RWPE2 (cell line): Measurements from ENCODE around the gene BRIP1.

ENCODE experiments used
- ATAC-seq: fragments of 200-7000 bp; cut with Tn5 transposase; 3 replicates; pipeline ENCODE4 v1.9.1; 2021; ENCODE audit warnings: low read depth
- DNase-seq: peaks from one replicate; pipeline ENCODE4 v3.0.0-alpha.2; 2020; ENCODE audit warnings: low spot score
- H3K27ac ChIP-seq: fragments of 450-650 bp; 2 replicates; pipeline ENCODE4 v1.5.1; 2017; ENCODE audit warnings: mild to moderate bottlenecking; ENCODE audit not compliant: poor library complexity, severe bottlenecking
- H3K27me3 ChIP-seq: fragments of 250-450 bp; sonication (Bioruptor Pico); 2 replicates; pipeline ENCODE4 v1.5.1; 2021; ENCODE audit warnings: mild to moderate bottlenecking, moderate library complexity; ENCODE audit not compliant: insufficient read depth, poor library complexity, severe bottlenecking
- H3K36me3 ChIP-seq: fragments of 250-450 bp; sonication (Bioruptor Pico); 2 replicates; pipeline ENCODE4 v1.5.1; 2020; ENCODE audit warnings: low read depth, mild to moderate bottlenecking, moderate library complexity
- H3K4me1 ChIP-seq: fragments of 250-450 bp; sonication (Bioruptor Pico); 2 replicates; pipeline ENCODE4 v1.5.1; 2021; ENCODE audit warnings: mild to moderate bottlenecking, moderate library complexity; ENCODE audit not compliant: insufficient read depth, poor library complexity, severe bottlenecking
- H3K4me3 ChIP-seq: fragments of 250-450 bp; sonication (Bioruptor Pico); 2 replicates; pipeline ENCODE4 v1.5.1; 2021; ENCODE audit warnings: mild to moderate bottlenecking, moderate library complexity; ENCODE audit not compliant: severe bottlenecking
- H3K9me3 ChIP-seq: fragments of 250-450 bp; sonication (Bioruptor Pico); 2 replicates; pipeline ENCODE4 v1.5.1; 2021; ENCODE audit warnings: mild to moderate bottlenecking, moderate library complexity; ENCODE audit not compliant: severe bottlenecking
- TF ChIP-seq, protein P1 (sequence below): fragments of 450-650 bp; IDR thresholded peaks from one replicate; pipeline ENCODE4 v1.5.1; 2017; ENCODE audit warnings: mild to moderate bottlenecking, moderate library complexity; ENCODE audit not compliant: poor library complexity, severe bottlenecking

BRIP1 gene

DNA sequence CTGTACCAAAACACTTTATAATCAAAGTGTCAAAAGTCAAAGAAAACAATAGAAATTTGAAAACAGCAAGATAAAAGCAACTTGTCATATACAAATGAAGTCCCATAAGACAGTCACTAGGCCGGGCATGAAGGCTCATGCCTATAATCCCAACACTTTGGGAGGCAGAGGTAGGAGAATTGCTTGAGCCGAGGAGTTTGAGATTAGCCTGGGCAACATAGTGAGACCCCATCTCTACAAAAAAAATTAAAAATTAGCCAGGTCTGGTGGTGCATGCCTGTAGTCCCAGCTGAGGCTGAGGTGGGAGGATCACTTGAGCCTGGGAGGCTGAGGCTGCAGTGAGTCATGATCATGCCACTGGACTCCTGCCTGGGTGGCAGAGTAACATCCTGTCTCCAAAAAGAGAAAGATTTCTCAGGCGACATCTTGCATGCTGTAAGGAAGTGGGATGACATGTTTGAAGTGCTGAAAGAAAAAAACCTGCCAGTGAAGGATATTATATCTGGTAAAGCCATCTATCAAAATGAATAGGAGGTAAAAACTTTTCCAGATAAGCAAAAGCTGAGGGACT, 173.6 kb downstream of the BRIP1 start:
- no peak overlapping the region for H3K27ac ChIP-seq
- no peak overlapping the region for H3K4me3 ChIP-seq
- TF ChIP-seq, protein P1, sequence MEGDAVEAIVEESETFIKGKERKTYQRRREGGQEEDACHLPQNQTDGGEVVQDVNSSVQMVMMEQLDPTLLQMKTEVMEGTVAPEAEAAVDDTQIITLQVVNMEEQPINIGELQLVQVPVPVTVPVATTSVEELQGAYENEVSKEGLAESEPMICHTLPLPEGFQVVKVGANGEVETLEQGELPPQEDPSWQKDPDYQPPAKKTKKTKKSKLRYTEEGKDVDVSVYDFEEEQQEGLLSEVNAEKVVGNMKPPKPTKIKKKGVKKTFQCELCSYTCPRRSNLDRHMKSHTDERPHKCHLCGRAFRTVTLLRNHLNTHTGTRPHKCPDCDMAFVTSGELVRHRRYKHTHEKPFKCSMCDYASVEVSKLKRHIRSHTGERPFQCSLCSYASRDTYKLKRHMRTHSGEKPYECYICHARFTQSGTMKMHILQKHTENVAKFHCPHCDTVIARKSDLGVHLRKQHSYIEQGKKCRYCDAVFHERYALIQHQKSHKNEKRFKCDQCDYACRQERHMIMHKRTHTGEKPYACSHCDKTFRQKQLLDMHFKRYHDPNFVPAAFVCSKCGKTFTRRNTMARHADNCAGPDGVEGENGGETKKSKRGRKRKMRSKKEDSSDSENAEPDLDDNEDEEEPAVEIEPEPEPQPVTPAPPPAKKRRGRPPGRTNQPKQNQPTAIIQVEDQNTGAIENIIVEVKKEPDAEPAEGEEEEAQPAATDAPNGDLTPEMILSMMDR, result no peak
- peaks cover 75% of the 10 kb centered on the region for H3K36me3 ChIP-seq
- H3K27me3 ChIP-seq, result no peaks in the 10 kb centered on the region
- ATAC-seq, result no peak
- H3K9me3 ChIP-seq, result no peaks in the 10 kb centered on the region
- no peak for DNase-seq
- no peaks in the 10 kb centered on the region for H3K4me1 ChIP-seq

DNA sequence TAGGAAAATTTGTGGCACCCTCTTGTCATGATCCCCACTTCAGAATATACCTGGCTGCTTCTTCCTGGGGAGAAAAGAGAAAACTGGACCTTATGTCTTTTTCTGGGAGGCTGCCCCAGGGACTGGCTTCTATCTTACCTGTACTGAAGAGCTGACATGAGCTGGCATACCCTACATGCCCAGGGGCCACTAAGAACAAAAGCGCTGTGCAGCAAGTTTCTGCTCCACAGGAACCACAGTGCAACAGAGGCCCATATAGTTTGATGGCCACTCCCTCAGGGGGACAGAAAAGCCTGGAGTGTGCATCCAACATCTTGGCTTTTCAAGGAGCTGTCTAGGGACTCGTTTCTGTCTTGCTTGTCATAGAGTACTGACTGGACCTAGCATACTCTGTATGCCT, 175.6 kb downstream of the BRIP1 start:
- Histone ChIP-seq H3K36me3 (peaks cover 74% of the 10 kb centered on the region), H3K4me3 (no peak overlapping the region), H3K4me1 (no peaks in the 10 kb centered on the region), H3K27me3 (no peaks in the 10 kb centered on the region), H3K9me3 (no peaks in the 10 kb centered on the region), H3K27ac (no peak overlapping the region)
- DNase-seq, result no peak
- ATAC-seq, result no peak
- TF ChIP-seq, protein P1, result no peak

DNA sequence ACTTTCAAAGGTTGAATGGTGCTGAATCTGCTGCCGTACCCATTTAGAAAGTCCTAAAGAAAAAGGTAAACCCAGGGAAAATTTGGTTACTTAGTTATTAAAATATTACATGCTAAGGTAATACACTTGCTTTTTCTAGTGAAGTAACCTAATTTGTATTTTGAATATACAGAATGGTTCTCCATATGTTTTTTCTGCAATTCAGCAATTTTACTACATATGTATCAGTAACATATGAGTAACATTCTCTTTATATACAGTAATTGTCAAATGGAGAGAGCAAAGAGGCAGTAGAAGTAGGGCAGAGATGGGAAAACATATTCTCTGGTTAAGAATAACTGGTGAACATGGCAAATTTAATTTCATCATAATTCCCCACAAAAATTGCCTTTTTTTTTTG, 177.2 kb downstream of the BRIP1 start:
- no peaks in the 10 kb centered on the region for H3K9me3 ChIP-seq
- H3K4me3 ChIP-seq, result no peak overlapping the region
- no peaks in the 10 kb centered on the region for H3K4me1 ChIP-seq
- no peak for DNase-seq
- peaks cover 75% of the 10 kb centered on the region for H3K36me3 ChIP-seq
- H3K27ac ChIP-seq, result no peak overlapping the region
- H3K27me3 ChIP-seq, result no peaks in the 10 kb centered on the region
- ATAC-seq, result no peak
- TF ChIP-seq, protein P1, result no peak

DNA sequence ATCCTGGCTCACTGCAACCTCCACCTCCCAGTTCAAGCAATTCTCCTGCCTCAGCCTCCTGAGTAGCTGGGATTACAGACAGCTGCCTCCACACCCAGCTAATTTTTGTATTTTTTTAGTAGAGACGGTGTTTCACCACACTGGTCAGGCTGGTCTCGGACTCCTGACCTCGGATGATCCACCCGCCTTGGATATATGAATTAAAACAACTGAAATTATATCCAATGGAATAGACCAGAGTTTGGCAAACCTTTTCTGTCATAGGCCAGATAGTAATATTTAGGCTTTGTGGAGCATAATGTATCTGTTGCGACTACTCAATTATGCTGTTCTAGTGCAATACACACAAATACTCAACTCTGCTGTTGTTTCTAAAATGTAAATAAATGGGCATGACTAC, 178.5 kb downstream of the BRIP1 start:
- no peak overlapping the region for H3K4me3 ChIP-seq
- H3K4me1 ChIP-seq, result no peaks in the 10 kb centered on the region
- no peak overlapping the region for H3K27ac ChIP-seq
- H3K9me3 ChIP-seq, result no peaks in the 10 kb centered on the region
- ATAC-seq, result no peak
- DNase-seq, result no peak
- peaks cover 67% of the 10 kb centered on the region for H3K36me3 ChIP-seq
- TF ChIP-seq, protein P1, result no peak
- H3K27me3 ChIP-seq, result no peaks in the 10 kb centered on the region

DNA sequence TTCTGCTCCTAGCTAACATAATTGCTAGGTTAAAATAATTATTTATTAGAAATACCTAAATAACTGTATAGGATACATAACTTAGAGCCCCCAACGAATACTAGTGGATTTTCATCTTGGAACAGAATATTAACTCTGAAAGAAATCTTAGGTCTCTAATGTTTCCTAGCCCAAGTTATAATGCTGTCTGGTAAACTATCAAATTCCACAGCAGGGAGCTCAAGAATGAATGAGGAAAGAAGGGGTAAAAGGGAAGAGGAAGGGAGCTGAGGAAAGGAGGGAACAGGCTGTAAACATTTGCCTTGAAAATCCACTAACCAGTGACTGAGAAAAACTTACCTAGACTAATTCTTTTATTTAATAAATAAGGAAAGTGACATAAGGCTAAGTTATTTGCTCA, 179.2 kb downstream of the BRIP1 start:
- H3K36me3 ChIP-seq, result peaks cover 60% of the 10 kb centered on the region
- H3K4me1 ChIP-seq, result peaks cover 2% of the 10 kb centered on the region
- DNase-seq (no peak), ATAC-seq (no peak)
- H3K4me3 ChIP-seq, result no peak overlapping the region
- H3K27me3 ChIP-seq, result no peaks in the 10 kb centered on the region
- H3K9me3 ChIP-seq, result no peaks in the 10 kb centered on the region
- no peak overlapping the region for H3K27ac ChIP-seq
- TF ChIP-seq, protein P1, result no peak
